Stimulated activated CD8-positive, alpha-beta memory T cell treated with anti-CD3 and anti-CD28 coated beads, Interleukin-12 subunit alpha, Interleukin-12 subunit beta, amount 100 ng/mL, for 4 hours (primary cell): Measurements from ENCODE around the gene GRM7.

ENCODE experiments used
- DNase-seq: peaks from one replicate; pipeline ENCODE4 v3.0.0-alpha.2; 2020; ENCODE audit warnings: low read depth

GRM7 gene

DNA sequence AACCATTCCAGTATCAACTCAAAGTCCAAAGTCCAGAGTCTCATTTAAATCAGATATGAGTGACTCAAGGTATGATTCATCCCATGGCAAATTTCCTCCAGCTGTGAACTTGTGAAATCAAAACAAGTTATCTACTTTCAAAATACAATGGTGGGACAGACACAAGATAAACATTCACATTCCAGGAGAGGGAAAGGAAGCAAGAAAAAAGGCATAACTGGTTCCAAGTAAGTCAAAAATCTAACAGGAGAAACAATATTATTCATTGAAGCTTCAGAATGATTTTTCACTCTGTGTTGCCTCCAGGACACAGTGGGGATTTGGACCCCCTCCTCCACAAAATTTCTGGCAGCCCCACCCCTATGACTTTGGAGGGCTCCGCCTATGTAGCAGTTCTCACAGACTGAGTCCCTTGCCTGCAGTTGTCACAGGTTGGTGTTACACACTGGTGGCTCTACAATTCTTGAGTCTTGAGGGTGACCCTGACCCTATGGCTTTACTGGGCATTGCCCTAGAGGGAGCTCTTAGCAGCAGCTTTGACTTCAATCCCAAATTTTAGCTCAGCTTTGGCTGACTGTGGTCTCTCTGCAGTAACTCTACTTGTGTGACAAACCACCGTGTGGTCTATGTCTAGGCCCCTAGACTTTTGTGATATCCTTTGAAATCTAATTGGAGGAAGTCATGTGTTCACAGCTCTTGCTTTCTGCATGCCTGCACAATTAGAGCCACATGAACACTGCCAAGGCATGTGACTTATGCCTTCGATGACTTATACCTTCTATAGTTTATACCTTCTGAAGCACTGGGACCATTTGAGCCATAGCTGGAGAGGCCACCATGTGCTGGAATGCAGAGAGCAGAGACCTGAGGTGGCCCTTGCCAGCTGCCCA is 644.2 kb downstream of the GRM7 start:
- DNase-seq = no peak

DNA sequence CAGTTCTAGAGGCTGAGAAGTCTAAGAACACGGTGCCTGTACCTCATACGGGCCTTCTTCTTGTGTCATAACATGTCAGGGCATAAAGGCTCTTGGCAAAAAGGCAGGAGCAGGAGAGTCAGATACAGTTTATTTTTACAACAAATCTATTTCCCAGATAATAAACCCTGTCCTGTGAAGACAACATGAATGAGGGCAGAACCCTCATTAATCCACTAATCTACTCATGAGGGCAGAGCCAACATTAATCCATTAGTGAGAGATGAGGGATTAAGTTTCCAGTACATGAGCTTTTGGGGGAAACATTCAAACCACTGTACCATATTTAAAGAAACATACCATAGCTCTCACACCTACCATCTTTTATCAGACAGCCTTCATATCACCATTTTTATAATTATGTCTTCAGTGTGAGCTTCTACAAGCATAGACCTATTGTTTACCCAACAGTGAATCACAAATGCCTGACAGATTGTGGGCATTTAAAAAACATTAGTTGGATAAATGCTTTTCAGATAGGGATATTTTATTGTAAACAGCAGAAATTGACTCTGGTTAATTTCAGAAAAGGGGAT is 645.8 kb downstream of the GRM7 start:
- no peak for DNase-seq

DNA sequence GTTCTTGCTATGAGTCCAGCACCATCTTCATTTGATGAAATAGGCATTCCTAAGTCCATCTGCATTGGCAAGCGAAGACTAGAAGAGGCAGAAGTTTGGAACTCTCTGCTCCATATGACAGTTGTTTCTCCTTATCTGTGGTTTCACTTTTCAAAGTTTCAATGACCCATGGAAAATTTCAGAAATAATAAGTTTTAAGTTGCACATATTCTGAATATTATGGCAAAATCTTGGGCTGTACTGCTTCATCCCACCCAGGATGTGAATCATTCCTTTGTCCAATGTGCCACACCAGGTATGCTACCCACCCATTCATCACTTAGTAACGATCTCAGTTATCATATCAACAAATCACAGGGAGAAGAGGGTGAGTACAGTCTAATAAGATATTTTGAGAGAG is 647.9 kb downstream of the GRM7 start:
- DNase-seq = no peak

DNA sequence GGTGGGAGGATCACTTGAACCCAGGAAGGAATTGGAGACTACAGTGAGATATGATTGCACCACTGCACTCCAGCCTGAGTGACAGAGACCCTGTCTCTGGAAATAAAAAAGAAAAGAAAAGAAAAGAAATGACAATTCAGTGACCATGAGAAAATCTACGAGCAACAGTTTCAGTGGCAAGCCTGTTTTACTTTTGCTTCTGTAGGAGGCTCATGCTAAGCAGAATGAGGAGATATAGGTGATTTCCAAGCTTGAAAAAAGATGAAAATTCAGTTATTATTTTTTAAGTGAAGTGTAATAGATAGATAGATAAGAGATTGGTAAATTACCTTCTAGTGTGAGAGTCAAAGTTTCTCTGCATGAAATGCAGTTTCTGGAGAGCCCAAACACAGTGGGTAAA is 651.1 kb downstream of the GRM7 start:
- DNase-seq = no peak

DNA sequence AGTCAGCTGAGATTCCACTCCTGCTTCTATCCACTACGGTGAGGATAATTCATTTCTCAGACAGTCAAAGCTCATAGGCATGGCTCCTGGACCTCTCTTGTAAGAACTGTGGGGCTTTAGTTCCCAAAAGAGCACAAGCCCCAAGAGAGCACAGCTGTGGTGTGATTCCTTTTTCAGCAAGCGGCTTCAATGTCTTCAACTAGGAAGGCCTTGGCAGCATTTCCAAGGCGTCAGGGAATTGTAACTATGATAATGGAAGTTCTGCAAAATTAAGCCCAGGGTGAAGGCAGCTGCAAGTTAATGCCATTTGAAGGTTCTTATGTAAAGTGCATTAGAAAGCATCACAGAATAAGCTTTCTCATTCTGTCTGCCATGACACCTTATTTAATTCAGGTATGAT is 657.1 kb downstream of the GRM7 start:
- DNase-seq = no peak

DNA sequence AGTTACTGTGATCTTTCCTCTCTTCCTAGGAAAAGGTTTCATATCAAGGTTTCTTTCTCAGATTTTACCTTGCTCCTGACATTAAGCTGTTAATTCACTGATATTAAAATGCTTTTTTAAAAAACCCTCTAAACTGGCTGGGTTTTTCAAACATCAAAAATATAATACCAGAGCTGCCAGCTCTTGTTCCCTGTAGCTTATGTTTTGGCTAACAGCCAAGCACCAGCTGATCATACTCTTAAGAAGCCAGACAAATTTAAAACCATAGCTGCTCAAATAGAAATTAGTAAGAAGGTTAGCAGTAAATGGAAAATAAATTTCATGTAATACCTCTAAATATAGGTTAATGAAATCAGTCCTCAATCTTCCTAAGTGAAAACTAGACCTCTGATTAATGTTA is 657.5 kb downstream of the GRM7 start:
- DNase-seq = no peak

DNA sequence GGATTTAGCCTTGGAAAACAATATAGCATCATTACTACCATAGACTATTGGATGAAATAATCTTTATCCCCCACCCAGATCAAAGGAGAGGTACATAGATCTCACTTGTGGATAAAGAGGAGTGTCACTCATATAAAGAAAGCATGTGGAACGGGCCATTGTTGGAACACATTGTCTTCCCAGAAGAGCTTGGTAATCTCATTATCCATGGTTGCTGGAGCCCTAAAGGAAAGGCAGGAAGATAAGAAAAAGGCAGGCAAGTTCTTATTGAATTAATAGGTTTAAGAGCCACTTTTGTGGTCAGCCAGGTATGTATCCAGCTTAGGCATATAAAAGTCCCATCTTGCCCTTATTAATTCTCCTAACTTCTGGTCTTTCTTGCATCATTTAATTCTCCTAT is 659.1 kb downstream of the GRM7 start:
- no peak for DNase-seq

DNA sequence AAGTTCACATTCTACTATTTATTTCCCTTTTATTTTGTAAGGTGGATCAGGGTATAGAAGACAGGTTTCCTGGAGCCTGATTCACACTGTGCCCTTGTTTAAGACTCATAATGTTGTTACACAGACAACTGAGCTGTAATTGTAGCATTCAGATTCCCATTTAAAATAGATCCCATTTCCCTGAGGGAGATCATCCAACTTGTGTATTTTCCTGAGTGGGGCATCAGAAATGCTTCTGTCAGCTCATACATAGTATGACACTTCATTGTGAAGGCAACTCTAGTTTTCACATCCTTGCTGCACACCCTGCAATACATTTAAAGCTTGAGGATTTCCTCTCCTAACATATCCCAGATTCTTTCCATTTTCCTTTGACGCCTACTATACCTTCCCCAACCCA is 659.7 kb downstream of the GRM7 start:
- DNase-seq = no peak

DNA sequence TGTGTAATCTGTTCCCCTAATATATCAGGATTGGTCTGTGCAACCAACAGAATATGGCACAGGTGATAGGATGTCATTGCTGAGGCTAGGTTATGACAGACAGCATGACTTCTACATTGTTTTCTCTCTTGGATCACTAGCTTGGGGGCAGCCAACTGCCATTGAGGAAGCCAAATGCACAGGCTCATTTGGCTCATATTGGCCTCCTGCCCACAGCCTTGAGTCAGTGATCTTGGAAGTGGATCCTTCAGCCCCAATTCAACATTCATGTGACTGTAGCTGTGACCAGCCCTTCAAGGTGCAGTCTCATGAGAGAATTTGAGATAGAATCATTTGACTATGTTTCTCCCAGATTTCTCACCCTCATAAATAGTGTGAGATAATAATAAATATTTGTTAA is 675.6 kb downstream of the GRM7 start:
- DNase-seq = no peak

DNA sequence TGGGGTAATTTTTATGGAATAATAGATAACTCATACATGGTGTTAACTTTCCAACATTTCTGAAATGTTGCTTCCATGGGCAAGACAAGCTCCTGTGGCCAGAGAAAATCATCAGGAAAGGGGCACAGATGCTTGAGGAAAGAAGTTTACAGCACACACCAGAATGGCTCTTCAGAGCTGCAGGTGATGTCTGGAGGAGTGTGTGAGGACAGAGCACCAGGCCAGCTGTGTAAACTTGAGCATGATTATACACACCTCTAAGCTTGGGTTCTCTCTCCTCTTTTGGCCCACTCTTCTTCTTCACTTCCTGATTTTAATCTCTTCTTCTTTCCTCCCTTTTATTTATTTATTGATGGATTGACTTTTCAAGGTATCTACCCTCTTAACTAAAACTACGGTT is 676.0 kb downstream of the GRM7 start:
- no peak for DNase-seq

DNA sequence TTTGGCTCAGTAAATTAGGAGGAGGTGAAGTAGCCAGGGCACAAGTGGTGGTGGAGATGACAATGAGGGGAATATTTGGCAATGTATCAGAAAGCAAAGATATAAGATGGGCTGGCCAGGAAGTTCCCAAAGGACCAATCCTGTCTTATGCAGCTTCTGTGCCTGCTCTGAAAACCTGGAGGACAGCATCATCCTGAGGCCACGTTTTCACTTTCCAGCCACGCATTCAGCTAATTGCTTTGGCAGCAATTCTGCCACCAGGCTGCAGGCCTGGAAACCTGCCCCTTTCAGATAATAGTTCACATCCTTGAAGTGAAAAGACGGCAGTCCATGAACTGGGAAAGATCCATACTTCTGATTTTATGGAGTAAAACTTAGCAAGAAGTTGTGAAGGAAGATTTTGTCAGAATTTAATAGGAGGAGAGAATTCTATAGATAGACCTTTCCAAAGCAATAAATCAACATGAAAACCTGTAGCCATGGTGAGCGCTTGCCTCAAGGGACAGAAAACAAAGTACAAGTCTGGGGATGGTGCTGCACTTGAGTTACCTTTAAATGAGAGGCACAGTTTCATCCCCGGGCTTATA is 682.5 kb downstream of the GRM7 start:
- DNase-seq = no peak

DNA sequence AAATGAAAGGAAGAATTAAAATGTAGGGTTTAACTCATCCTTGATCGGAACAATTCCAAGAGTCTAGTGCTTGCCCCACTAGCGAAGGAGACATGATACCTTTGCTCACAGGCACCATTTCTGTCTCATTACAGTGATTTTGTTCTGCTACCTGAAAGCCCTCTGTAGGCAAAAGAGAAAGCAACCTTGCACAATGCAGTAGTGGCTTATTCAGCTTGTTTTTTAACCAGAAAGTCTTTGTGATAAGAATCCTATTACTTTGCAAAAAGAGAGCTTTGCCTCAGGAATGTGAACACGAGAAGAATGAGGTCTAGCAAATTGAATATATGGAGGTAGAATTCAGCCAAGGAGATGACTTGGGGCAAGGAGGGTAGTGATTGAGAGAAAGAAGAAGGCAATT is 684.4 kb downstream of the GRM7 start:
- no peak for DNase-seq

DNA sequence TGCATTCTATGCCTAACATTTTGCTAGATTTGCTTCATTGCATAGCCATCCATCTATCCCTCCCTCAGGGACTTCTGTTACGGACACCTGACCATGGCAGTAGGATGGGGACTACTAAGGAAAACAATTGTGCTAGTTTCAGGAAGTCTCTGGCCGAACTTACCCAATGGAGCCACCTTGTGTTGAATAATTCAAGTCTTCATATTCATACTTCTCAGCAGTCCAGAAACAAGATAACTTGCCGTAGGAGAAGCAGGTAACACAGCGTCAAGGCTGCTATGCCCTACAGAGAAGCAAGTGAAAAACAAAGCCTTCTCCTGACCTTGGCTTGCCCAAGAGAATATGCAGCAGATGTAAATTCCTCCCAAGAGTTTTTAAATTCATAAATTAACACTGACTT is 685.3 kb downstream of the GRM7 start:
- no peak for DNase-seq

DNA sequence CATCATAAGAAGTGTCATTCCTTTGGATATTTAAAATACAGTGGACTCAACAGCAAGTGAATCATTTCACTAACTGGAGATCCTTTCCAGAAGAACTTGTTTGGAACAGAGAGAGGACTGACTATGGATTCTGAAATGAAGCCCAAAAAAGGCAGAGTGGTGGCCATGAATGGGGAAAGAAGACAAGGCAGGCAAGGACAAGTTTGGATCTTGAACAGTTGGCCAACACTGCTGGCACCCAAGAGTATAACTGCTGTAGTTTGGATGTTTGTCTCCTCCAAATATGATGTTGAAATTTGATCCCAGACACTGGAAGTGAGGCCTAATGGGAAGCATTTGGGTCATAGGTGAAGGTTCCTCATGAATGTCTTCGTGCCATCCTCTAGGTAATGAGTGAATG is 686.9 kb downstream of the GRM7 start:
- DNase-seq = no peak

DNA sequence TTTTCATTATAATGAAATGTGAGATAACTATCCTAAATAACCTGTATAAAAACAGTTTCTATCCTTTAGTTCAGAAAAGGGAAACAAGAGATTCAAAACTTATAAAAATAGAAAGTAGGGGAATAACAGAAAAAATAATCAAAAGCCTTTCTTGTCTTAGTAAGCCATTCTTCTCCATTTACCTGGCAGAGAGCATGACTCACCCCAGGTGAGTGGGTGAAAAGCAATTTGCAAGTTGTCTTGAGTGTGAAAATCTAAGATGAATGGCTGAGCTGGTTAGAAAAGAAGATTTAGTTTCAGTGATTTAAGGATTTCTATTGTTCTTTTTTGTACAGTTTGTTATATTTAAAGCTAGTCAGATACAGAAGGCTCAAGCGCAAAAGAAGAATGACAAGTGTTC is 702.0 kb downstream of the GRM7 start:
- no peak for DNase-seq

DNA sequence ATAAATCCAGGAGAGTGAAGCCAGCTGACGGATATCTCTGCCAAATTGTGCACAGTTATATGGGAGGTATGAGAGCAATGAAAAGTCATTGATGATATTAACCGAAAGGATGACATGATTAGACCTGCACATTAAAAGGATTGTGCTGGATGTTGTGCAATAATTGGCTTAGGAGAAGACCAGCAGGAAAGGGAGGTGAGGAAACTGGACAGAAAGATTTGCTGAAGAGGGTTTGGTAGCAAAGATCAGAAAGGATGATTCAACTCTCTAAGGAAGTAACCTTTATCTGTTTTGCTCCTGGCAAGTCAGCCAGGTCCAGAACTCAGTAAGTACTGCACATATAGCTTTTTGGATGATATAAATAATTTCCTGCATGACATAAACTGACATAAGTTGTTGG is 704.7 kb downstream of the GRM7 start:
- no peak for DNase-seq

DNA sequence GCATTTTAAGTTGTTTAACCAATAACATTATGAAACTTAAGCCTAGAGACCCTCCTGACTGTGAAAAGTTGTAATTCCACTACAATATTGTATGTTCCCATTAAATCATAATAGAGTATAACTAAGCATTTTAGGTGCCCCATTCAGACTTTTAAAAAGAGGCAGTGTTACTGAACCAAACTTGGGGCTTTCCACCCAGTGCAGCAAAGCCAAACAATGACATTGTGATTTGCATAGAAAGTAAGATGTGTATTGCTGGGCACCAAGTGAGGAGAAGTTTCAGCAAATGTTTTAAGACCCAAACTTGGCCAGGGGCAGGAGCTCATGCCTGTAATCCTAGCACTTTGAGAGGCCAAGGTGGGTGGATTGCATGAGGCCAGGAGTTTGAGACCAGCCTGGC is 706.2 kb downstream of the GRM7 start:
- no peak for DNase-seq

DNA sequence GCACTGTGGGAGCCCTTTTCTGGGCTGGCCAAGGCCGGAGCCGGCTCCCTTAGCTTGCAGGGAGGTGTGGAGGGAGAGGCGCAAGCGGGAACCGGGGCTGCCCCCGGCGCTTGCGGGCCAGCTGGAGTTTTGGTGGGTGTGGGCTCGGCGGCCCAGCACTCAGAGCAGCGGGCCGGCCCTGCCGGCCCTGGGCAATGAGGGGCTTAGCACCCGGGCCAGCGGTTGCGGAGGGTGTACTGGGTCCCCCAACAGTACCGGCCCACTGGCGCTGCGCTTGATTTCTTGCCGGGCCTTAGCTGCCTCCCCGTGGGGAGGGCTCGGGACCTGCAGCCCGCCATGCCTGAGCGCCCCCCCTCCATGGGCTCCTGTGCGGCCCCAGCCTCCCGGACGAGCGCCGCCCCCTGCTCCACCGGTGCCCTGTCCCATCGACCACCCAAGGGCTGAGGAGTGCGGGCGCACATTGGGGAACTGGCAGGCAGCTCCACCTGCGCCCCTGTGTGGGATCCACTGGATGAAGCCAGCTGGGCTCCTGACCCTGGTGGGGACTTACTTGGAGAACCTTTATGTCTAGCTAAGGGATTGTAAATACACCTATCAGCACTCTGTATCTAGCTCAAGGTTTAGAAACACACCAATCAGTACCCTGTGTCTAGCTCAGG is 707.7 kb downstream of the GRM7 start:
- DNase-seq = no peak

DNA sequence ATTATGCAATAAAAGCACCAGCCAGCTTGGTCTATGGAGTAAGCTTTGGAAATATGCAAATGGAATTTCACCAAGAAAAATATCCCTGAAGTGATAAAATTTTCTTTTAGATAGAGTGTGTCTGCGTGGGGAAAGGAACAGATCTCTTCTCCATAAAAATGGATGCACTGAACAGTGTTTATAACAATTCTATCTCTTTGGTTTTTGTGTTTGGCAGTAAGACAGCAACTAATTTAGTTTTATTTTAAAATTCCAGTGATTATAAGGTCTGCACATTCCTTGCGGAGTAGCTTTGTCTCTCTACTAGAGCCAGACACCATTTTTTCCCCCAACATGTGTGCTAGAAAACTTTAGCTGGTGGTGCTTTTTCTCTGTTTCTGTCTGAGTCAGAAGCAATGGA is 712.4 kb downstream of the GRM7 start:
- no peak for DNase-seq

DNA sequence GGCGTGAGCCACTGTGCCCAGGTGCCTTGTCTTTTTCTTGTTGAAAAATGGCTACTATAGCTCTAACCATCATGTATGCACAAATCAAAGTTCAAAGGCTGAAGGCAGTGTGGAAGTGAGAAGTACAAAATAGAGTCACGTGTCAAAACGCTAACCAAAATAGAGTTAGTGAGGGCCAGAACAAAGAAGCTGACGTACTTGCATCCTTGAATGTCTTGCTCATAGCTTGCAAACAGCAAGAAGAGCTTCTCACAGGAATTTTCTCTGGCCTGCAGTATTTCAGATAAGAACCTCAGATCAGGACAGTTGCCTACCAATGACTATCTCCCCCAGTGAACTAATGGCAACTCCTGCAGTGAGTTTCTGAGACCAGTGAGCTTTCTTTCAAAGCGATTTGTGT is 713.5 kb downstream of the GRM7 start:
- DNase-seq = no peak

DNA sequence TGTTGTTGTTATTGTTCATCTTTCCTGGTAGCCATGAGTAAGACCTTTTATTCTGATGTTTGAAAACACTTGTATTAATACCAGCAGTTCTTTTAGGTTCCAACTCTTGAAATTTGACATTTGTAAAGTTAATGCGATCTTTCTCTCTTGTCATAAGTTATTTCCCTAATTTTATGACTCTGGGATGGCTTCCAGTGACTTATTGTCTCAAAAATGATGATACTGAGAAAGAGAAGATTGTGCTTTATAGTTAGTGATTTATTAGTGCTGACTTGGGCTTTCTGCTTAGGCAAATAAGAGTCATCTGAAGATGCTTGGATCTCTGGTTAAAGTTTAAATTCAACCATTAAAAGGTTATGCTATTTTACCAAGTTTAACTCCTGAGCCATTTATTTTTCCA is 715.2 kb downstream of the GRM7 start:
- no peak for DNase-seq

DNA sequence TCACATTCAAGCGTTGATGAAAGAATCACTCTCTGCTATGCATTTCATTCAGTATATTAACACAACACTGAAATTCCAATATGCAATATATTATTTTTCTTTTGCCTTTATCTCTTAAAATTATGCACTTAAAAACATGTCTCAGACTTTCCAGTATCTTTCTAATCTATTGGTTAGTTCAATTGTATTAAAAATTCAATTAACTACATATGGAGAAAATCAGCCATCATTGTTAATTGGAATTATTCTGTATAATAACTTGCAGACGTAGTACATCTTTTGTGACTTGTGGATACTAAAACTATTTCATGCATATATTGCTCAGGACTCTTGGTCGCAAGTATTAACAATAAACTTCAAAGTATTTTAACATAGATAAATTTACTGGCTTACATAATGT is 715.6 kb downstream of the GRM7 start:
- DNase-seq = no peak

DNA sequence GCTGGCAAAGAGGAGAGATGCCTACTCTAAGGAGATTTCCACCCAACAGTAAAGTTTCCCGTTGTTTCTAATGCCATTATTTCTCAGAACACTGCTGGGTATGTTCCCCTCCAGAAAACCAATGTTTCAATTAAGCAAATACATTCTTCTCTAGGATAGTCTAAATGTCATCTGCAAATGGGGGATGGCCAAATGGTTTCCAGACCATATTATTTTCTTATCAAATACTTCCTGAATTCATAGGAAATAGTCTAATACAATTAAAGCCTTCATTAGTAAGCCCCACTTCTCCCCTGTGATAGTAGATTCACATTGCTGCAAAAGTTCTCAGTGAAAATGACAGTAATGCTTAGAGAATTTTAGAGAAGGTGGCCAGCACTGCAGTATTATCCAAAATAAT is 716.6 kb downstream of the GRM7 start:
- no peak for DNase-seq
